Heart right ventricle (tissue), 16 donors: Measurements from ENCODE around the gene PRADC1. TPM values are rescaled to one million over a fixed set of nuclear protein-coding genes. Genes with fewer than 3 reads are reported as not detected.

Experiments
- ATAC-seq, 8 donors: fragments of 200-7000 bp; cut with Tn5 transposase; one replicate each; pipeline ENCODE4 v1.9.1; 2020; ENCODE audit warnings: mild to moderate bottlenecking in 8 of 8, moderate library complexity in 8 of 8, moderate number of reproducible peaks in 1 of 8
- DNase-seq, 2 donors: peaks; one replicate each; pipeline ENCODE4 v3.0.0-alpha.2; 2020
- H3K27ac ChIP-seq, 10 donors: fragments of 200-600 bp; sonication (generic) in 2 of 10; one replicate each; pipeline versions ENCODE4 v1.5.0 to v1.8.0; 2020 to 2022; ENCODE audit warnings: mild to moderate bottlenecking in 3 of 10
- H3K27me3 ChIP-seq, 7 donors: fragments of 200-600 bp; one replicate each; pipeline ENCODE4 v1.8.0; 2021 to 2022; ENCODE audit warnings: mild to moderate bottlenecking in 2 of 7
- H3K36me3 ChIP-seq, 9 donors: fragments of 200-600 bp; sonication (generic) in 1 of 9; one replicate each; pipeline versions ENCODE4 v1.5.0 to v1.8.0; 2020 to 2022; ENCODE audit warnings: mild to moderate bottlenecking in 2 of 9
- H3K4me1 ChIP-seq, 9 donors: fragments of 200-600 bp; sonication (generic) in 1 of 9; one replicate each; pipeline versions ENCODE4 v1.5.0 to v1.8.0; 2020 to 2022; ENCODE audit warnings: mild to moderate bottlenecking in 4 of 9
- H3K4me3 ChIP-seq, 10 donors: fragments of 200-600 bp; sonication (generic) in 2 of 10; one replicate each; pipeline versions ENCODE4 v1.5.0 to v1.8.0; 2020 to 2022; ENCODE audit warnings: mild to moderate bottlenecking in 7 of 10, moderate library complexity in 2 of 10
- H3K9me3 ChIP-seq, 11 donors: fragments of 200-600 bp in 10 of 11; sonication (generic) in 2 of 11; one replicate each; pipeline versions ENCODE4 v1.5.0 to v1.8.0; 2013 to 2022; ENCODE audit warnings: mild to moderate bottlenecking in 2 of 11, control low read depth in 1 of 11, moderate library complexity in 1 of 11
- CTCF ChIP-seq, 9 donors: fragments of 200-600 bp; sonication (generic) in 2 of 9; IDR thresholded peaks; one replicate each; pipeline versions ENCODE4 v1.5.0 to v1.8.0; 2021 to 2022; ENCODE audit warnings: antibody characterized with exemption in 9 of 9, mild to moderate bottlenecking in 5 of 9, moderate library complexity in 1 of 9
- WGBS, 2 donors: extraction: QIAGEN DNeasy Blood & Tissue Kit; methylation state at CpG; one replicate each; pipeline ENCODE4 v1.1.7; 2013; ENCODE audit warnings: inconsistent platforms in 1 of 2; 5-methylcytosine and 5-hydroxymethylcytosine counted together
- intact Hi-C, 10 donors: fragments of 100-400 bp; cut with DNase I; formaldehyde crosslinking; loops; one replicate each; pipeline versions ENCODE4 v1.11.1 to v1.14.2; 2022
- polyA plus RNA-seq, 2 donors: library from polyadenylated mRNA; stranded (reverse); fragments of 200-250 nt; gene quantifications; one replicate each; pipeline ENCODE4 v1.2.3, GENCODE V29; 2013
- total RNA-seq, 10 donors: library from RNA; stranded (reverse); fragmentation: NEBNext Ultra II Directional in 3 of 10; extraction: Animal tissue kit (Norgen Biotek cat#: 25700) in 3 of 10; gene quantifications; one replicate each; pipeline versions ENCODE4 v1.2.1 to v1.2.4, GENCODE V29; 2021 to 2023
- donor health status: Arrhythmogenic right ventricular cardiomyopathy.
- donor health status: ischemic (EF 13 %, LVEDD 7.1; RV severe dilation, severe dysfunction).
- donor health status: healthy with polysubstance abuse.
- donor health status: DM: no; HTN: yes; CAD: no.
- donor health status: DM: no; HTN: no; CAD: no.
- donor health status: ischemic (EF 25% LVEDD 6.9; RV normal size, moderate dysfunction).
- donor health status: ischemic (EF 25% LVEDD 5.7; RV mildly dilated, moderate dysfunction).
- donor health status: healthy.
- donor health status: DM: yes; HTN: yes; CAD: no.
- donor health status: Ischemic cardiomyopathy.
- donor health status: ischemic (EF 35%, LVEDD 5.7; RV mildly dilated, moderate dysfunction).
- donor health status: nonischemic (EF 11% LVEDD 7.7; RV severe dilation, severe dysfunction).
- donor health status: DM: yes; HTN: yes; CAD: no.
- donor health status: PGD.
- donor health status: ischemic (EF 29% LVEDD 5.4; RV normal size, mild dysfunction).
- donor health status: nonischemic (EF 23%, LVEDD 6.1; RV moderate dilation, normal function).

Gene PRADC1
- total and polyA plus RNA-seq, 12 donors, result 61.2 to 221 (median 78.8) TPM

DNA sequence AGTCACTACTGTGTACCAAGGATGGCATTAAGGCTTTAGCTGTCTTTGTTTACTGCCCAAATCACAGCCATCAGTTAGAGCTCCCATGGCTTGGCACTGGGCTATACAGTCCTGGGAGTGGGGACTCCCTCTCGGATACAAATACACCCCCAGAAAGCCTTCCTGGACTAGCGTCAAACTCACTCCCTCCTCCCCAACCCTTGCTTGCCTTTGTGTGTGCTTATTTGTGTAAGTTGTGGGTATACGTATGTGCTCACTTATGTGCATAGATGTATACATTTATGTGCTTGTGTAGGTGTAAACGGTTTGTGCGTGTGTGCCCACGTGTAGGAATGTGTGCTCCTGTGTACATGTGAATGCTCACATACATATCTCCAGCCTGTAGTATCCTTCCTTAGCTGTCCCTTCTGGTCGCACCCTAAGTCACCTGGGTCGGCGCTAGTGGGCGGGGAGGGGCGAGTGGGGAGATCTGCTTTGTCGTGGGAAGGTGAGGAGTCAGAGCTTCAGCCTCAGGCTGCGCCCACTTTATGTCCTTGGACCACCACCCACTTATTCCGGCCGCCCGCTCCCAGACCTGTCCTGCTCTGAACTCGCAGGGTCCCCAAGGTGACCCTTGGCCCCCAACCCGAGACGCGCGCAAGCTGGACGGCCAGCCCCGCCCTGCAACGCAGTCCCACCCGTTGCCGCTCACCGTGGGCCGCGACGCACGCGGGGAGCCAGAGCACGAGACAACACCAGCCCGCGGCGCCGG is 461 bp downstream of the PRADC1 start:
- H3K4me3 ChIP-seq, result peak overlapping the region; percentile 70 to 95 (median 88)
- peaks cover 0 to 32% (median 19%) of the 10 kb centered on the region in 9 donors for H3K36me3 ChIP-seq
- TF ChIP-seq CTCF (IDR thresholded peaks at IDR 0.05), result no peak
- peak overlapping the region; percentile 34 to 98 (median 88) for H3K27ac ChIP-seq
- no peak for DNase-seq
- peaks cover 2 to 40% (median 28%) of the 10 kb centered on the region in 9 donors for H3K4me1 ChIP-seq
- intact Hi-C loops, result loop anchor here in 1 of 10 donors (10.0 kb wide), 1 partner anchor 1142 kb away; no protein-coding TSS in a partner anchor
- H3K27me3 ChIP-seq, result no peaks in the 10 kb centered on the region
- no peaks in the 10 kb centered on the region for H3K9me3 ChIP-seq
- 1 to 2% methylated on average over 36 to 37 of the region's 37 CpGs for WGBS, 2 donors
- peak in 2 of 8 donors; percentile 7 to 10 for ATAC-seq

DNA sequence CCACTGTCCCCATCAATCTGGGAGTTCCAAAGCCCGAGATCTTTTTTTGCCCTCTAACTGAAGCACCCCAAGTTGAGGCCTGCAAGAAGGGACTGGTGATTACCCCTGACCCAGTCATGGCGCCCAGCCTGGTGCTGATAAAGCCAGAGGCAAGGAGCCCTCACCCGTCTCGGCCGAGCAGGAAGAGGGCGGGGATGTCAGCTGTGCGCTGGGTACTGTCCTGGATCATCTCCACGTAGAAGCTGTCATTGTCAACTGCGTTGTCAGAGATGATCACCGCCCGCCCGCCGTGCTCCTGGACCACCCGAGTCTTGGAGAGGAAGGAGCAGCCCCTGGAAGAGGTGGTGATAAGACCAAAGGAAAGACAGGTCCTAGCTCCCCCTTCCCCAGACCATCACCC is 4.4 kb downstream of the PRADC1 start:
- Histone ChIP-seq H3K36me3 (peaks cover 0 to 66% (median 19%) of the 10 kb centered on the region in 9 donors), H3K27me3 (no peaks in the 10 kb centered on the region), H3K9me3 (no peaks in the 10 kb centered on the region), H3K27ac (no peak overlapping the region), H3K4me1 (peaks cover 2 to 26% (median 14%) of the 10 kb centered on the region in 9 donors), H3K4me3 (no peak overlapping the region)
- ATAC-seq (no peak), DNase-seq (no peak)
- 80% methylated on average over 14 of the region's 14 CpGs for WGBS, 2 donors
- intact Hi-C loops, result no loop called here
- no peak for TF ChIP-seq CTCF (IDR thresholded peaks at IDR 0.05)

- Histone ChIP-seq H3K27ac (no peak overlapping the region), H3K4me1 (peaks cover 0 to 20% (median 10%) of the 10 kb centered on the region in 9 donors), H3K27me3 (no peaks in the 10 kb centered on the region), H3K4me3 (no peak overlapping the region), H3K9me3 (no peaks in the 10 kb centered on the region), H3K36me3 (peaks cover 0 to 81% (median 20%) of the 10 kb centered on the region in 9 donors)
- ATAC-seq (peak in 1 of 8 donors; percentile 15), DNase-seq (no peak)
- intact Hi-C loops, result no loop called here
- no peak for TF ChIP-seq CTCF (IDR thresholded peaks at IDR 0.05)
- WGBS, 2 donors, result 85 to 91% methylated on average over 3 of the region's 3 CpGs
These were observed 6.0 kb downstream of the PRADC1 start for GRCh38 chr2:73227086-73227485.

GRCh38 chr2:73225513-73226360 is 7.3 kb downstream of the PRADC1 start:
- peak overlapping the region in 1 of 10 donors; percentile 51 for H3K27ac ChIP-seq
- ATAC-seq, result peak in 7 of 8 donors; percentile 8 to 50 (median 43)
- peaks cover 0 to 18% (median 8%) of the 10 kb centered on the region in 9 donors for H3K4me1 ChIP-seq
- no peak overlapping the region for H3K4me3 ChIP-seq
- DNase-seq, result no peak
- H3K27me3 ChIP-seq, result no peaks in the 10 kb centered on the region
- intact Hi-C loops, result no loop called here
- no peaks in the 10 kb centered on the region for H3K9me3 ChIP-seq
- WGBS, 2 donors, result 63 to 77% methylated on average over 9 of the region's 9 CpGs
- TF ChIP-seq CTCF (IDR thresholded peaks at IDR 0.05), result no peak
- H3K36me3 ChIP-seq, result peaks cover 0 to 95% (median 25%) of the 10 kb centered on the region in 9 donors
